Keratinocyte (primary cell): ENCODE measurements around the gene DLG1.

Experiments
- CTCF ChIP-seq, 3 experiments: IDR thresholded peaks in 1 of 3; conservative IDR thresholded peaks in 1 of 3; optimal IDR thresholded peaks in 1 of 3; 2 replicates in 2 of 3; 3 replicates in 1 of 3; pipeline versions ENCODE3 to v1.5.1; 2011; ENCODE audit warnings: low read length in 3 of 3, mild to moderate bottlenecking in 3 of 3, moderate library complexity in 2 of 3, control low read depth in 1 of 3, inconsistent platforms in 1 of 3; ENCODE audit not compliant: insufficient read depth in 2 of 3; ENCODE audit errors: extremely low read depth in 1 of 3
- EZH2 ChIP-seq: IDR thresholded peaks from one replicate; pipeline ENCODE4 v1.6.1; 2012; ENCODE audit warnings: inconsistent platforms, mild to moderate bottlenecking, low read length, moderate library complexity

GRCh38 chr3:197171481-197172067 is 126.8 kb downstream of the DLG1 start:
- TF ChIP-seq CTCF (optimal IDR thresholded peaks at IDR 0.05 in 1 of 3, IDR thresholded peaks at IDR 0.05 in 1 of 3, conservative IDR thresholded peaks at IDR 0.05 in 1 of 3; ENCODE audit: extremely low read depth in 1 of 3, insufficient read depth in 2 of 3, low read length in 3 of 3) = no peak
- no peak for TF ChIP-seq EZH2
